Neural cell (in vitro differentiated cells): ENCODE data around the gene GRID1.

Source experiments
- EZH2 ChIP-seq: fragments of 200-600, 300-800 bp; shearing (Covaris generic), sonication (generic); IDR thresholded peaks from 2 replicates; pipeline ENCODE4 v1.6.1; 2014; ENCODE audit warnings: antibody characterized with exemption, low read length, borderline replicate concordance, mild to moderate bottlenecking; ENCODE audit not compliant: insufficient read depth, poor library complexity, severe bottlenecking
- MXI1 ChIP-seq: fragments of 450-650 bp; conservative IDR thresholded peaks from 2 replicates; pipeline ENCODE4 v1.6.1; 2014; ENCODE audit warnings: antibody characterized with exemption, mild to moderate bottlenecking; ENCODE audit not compliant: poor library complexity, severe bottlenecking
- TF ChIP-seq, protein P1 (sequence below): fragments of 450-650 bp; IDR thresholded peaks from 2 replicates; pipeline ENCODE4 v1.5.1; 2014; ENCODE audit warnings: antibody characterized with exemption, mild to moderate bottlenecking, moderate library complexity; ENCODE audit not compliant: poor library complexity, severe bottlenecking

DNA sequence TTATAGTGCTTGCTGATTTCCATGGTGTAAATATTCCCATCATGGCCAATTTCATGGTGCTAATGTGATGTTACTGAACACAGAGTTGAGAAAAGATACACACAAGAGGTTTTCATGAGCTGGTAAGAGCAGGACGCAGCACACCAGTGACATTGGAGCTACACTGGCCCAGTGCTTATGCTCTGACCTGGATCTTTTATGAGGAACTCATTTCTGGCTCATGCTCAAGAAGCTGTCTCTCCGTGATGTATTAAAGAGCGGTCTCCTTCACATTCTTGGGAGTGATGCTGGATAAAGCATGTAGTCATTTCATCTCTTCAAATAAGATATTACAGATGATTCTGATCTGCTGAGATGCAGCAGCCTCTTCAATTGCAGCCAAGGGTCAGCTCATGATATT, 785.2 kb downstream of the GRID1 start:
- TF ChIP-seq, protein P1, sequence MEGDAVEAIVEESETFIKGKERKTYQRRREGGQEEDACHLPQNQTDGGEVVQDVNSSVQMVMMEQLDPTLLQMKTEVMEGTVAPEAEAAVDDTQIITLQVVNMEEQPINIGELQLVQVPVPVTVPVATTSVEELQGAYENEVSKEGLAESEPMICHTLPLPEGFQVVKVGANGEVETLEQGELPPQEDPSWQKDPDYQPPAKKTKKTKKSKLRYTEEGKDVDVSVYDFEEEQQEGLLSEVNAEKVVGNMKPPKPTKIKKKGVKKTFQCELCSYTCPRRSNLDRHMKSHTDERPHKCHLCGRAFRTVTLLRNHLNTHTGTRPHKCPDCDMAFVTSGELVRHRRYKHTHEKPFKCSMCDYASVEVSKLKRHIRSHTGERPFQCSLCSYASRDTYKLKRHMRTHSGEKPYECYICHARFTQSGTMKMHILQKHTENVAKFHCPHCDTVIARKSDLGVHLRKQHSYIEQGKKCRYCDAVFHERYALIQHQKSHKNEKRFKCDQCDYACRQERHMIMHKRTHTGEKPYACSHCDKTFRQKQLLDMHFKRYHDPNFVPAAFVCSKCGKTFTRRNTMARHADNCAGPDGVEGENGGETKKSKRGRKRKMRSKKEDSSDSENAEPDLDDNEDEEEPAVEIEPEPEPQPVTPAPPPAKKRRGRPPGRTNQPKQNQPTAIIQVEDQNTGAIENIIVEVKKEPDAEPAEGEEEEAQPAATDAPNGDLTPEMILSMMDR: no peak
- TF ChIP-seq MXI1 (no peak), EZH2 (no peak)
